Stimulated activated CD8-positive, alpha-beta memory T cell treated with anti-CD3 and anti-CD28 coated beads, Interleukin-12 subunit alpha, Interleukin-12 subunit beta, amount 100 ng/mL, for 4 hours (primary cell): ENCODE data around the gene CNOT3.
A peak's percentile ranks its signal among the peaks of the same experiment; 100 is the strongest.
"Not testable (repeated sequence)": the region's sequence is repeated elsewhere in the genome, so short reads cannot be mapped to it uniquely, and the experiment has no call there.

Experiments
- DNase-seq: peaks from one replicate; pipeline ENCODE4 v3.0.0-alpha.2; 2020; ENCODE audit warnings: low read depth

CNOT3 gene

DNA sequence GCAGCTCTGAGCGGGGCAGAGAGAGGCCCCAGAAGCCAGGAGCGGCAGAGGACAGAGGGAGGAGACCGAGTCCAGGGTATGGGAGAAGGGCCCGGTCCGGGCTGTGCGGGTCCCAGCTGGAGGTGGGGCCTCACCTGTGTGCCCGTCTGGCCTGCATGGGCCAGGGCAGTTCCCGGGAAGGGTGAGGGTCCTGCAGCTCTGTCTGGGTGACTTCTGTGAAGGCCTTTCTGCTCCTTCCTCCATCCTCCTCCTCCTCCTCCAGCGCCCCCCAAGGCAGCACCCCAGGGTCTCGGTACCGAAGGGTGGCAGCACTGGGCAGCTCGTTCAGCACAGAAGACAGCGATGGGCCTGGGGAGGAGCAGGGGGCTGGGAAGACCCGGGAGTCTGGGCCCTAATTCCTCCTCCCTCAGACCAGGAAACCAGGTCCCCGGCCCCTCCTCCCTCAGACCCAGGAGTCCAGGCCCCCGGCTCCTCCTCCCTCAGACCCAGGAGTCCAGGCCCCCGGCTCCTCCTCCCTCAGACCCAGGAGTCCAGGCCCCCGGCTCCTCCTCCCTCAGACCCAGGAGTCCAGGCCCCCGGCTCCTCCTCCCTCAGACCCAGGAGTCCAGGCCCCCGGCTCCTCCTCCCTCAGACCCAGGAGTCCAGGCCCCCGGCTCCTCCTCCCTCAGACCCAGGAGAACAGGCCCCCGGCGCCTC, 34.3 kb downstream of the CNOT3 start:
- DNase-seq, result not testable (repeated sequence)

DNA sequence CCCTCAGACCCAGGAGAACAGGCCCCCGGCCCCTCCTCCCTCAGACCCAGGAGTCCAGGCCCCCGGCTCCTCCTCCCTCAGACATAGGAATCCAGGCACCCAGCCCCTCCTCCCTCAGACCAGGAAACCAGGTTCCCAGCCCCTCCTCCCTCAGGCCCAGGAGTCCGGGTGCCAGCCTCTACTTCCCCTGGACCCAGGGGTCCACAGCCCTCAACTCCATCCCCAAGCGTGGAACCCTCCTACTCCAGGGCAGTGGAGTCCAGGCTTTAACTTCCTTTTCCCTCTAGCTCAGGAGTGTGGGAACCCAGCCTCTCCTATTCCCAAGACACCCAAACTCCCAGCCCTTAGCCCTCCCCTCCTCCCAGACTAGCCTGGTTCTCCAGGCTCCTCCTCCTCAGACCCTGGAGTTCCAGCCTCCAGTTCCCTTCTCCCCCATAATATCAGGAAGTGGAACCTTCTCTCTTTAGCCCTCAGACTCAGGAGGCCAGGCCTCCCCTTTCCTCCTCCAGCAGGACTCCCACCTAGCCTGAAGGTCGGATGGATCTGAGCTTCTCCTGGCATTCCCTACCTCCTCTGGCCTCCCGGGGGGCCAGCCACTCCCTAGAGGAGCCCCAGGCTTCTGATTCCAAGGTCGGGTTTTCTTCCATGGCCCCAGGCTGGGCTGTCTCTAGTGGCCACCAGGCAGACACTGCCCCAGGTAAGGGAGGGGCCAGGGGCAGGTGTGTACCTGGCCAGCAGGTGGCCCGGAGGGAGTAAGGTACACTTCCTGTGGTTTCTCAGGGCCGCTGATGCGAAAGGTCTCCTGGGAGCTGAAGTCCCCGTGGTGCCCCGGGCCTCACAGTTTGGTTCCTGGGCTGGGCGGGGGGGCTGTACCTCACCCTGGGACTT, 35.2 kb downstream of the CNOT3 start, which contains the start of gene TMC4:
Gene TMC4, minus strand, starts transcription at position 690 of the 888 bp plus-strand sequence. Its CDS starts 43 bp downstream, at position 647.
- no peak for DNase-seq

DNA sequence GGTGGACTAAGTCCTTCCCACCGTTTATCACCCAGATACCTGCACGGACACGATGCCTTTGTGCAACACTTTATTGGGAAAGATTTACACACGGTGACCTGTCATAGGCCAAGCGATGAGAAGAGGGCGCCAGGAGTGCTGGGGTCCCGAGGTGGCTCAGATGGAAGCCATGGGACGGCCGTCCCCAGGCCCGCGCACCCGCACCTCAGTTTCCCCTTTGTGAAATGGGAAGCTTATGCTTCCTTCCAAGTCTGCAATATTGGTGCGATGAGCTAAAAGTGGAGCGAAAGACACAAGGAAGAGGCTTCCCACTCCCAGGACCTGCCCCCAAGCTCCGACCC, 35.8 kb downstream of the CNOT3 start:
- no peak for DNase-seq

DNA sequence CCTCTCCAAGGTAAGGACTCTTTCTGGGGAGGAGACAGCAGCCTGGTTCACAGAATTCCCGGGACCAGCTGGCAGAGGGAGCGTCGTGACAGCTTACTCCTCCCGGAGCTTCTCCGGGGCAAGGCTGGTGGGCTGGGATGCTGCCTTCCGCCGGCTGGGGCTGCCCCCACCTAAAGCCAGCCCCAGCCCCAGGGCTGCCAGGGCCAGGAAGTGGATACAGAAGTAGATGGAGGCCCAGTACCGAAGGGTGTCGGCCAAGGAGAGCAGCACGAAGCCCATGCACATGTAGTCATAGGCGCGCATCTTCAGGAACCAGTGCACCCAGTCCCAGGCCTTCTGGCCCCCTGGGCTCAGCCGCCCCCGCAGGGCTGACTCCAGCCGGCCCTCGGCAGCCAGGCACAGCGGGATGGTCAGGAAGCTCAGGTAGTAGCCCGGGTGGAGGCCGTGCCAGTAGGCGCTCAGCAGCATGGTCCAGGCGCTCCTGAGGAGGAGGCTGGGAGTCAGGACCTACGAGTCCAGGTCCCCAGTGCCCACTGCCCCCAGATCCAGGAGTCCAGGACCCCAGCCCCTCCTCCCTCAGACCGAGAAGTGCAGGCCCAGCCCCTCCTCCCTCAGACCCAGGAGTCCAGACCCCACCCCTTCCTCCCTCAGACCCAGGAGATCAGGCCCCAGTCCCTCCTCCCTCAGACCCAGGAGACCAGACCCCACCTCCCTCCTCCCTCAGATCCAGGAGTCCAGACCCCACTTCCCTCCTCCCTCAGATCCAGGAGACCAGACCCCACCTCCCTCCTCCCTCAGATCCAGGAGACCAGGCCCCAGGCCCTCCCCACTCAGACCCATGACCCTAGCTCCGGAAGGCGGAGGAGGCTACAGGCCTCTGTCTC, 36.6 kb downstream of the CNOT3 start:
- DNase-seq, result no peak

DNA sequence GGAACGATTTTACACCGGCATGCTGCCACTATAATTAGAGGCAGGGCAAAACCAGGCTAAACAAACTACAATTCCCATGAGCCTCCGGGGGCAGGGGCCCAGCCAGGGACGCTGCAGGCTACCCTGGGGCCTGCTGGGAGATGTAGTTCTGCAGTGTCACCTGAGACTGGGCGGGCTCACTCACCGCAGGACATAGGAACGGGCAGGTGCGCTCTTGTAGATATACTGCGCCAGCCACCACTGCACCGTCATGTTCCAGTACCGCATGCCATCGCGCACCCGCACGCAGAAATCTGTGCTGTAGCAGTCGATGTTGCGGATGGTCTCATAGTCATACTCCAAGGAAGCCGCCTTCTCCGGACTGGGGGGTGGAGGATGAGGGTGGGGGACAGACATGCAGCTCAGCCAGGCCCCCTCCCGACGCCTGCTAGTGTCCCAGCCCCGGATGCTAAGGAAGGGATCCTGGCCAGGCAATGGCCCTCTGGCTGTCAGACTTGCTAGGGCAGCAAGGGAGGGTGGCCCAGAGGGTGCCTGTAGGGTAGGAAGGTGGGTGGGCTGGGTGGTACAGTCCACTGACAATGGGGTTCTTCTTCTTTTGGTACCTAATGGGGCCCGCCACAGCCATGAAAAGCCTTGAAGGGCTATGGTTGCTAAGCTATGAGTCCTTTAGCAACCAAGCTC, 41.2 kb downstream of the CNOT3 start:
- no peak for DNase-seq

DNA sequence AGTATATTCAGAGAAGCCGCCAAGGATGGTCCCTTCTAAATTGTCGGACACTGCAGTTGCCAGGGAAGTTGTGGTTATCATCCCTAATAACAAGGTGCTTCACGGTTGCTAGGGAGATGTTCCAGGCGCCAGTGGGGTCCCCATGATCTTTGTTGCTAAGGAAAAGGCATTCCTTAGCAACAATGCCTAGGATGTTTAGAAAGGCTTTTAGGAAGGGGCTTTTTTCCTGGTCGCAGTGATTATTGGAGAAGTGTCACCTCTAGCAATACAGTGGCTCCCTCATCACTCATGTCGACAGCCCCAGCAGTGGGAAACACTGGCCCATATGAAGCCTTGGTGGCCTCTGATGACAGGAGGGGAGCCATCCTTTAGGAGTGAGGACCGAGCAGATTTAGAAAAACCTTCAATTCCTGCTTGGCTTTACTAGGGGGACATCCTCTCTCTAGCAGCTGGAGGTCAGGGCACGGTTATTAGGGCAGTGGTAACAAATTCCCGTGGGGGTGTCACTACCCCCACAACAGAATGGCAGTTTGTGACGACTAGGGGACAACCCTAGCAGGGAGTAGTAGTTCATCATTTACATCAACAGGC, 41.8 kb downstream of the CNOT3 start:
- DNase-seq, result no peak

DNA sequence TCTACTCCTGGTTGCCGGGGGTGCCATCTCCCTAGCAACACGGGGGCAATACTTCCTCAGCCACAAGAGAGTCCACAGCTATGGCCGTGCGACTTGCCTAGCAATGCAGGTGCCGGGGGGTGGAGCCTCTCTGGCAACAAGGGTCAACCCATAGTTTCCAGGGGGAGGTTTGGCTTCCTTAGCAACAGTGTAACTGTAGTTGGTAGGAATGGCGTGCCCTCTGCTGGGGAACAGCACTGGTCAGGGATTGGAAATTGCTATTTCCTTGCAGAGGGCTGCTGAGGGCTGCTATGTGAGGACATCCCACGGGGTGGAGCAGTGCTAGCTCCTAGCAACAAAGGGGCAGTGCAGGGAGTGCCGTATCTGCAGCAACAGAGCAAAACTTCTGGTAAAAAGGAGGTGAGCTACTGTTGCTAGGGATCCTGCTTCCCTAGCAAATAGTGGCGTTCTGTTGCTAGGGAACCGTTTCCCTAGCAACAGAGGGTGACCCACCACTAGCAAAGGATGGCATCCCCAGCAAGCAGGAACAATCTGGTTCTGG, 42.4 kb downstream of the CNOT3 start:
- DNase-seq, result no peak

DNA sequence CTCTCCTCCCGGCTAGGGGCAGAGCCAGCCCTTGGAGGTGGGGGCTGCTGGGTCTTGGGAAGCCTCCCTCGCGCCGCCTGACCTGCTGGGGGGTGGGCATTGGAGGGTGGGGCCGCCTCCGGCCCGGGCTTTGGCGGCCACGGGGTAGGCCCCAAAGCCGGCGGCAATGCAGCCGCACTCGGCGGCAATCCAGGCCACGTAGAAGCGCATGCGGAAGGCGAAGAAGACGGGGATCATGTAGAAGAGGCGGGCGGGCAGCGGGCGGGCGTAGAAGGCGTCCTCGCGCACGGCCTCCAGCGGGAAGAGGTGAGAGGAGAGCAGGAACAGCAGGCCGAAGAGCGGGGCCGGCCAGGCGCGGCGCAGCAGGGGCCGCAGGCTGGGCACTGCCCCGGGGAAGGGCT, 43.1 kb downstream of the CNOT3 start:
- no peak for DNase-seq

DNA sequence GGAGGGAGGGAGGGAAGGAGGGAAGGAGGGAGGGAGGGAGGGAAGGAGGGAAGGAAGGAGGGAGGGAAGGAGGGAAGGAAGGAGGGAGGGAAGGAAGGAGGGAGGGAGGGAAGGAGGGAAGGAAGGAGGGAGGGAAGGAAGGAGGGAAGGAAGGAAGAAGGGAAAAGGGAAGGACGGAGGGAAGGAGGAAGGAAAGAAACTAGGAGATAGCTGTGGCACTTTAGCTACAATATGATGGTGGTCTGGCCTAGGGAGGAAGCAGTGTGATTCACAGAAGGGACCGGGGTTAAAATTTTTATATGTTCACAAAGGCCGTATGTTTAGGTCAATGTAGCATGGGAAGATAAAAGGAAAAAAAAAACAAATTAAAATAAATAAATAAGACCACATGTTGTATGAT, 44.3 kb downstream of the CNOT3 start:
- not testable (repeated sequence) for DNase-seq

DNA sequence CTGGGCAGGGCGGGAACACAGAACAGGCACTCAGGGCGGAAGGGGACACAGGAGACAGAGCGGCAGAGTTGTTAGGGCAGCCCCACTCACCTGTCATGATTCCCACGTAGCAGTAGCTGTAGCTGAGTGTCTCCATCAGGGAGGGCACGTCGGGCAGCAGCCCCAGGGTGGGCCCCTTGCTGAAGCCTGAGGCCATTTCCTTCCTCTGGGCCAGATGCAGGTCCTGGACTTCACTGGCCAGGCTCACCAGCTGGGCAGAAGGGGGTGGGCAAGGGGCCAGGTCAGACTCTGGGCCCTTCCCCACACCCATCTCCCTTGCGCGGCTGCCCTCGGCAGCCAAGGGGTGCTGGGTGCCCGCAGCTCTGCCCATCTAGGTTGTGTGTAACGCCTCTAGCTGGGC, 45.9 kb downstream of the CNOT3 start:
- no peak for DNase-seq

DNA sequence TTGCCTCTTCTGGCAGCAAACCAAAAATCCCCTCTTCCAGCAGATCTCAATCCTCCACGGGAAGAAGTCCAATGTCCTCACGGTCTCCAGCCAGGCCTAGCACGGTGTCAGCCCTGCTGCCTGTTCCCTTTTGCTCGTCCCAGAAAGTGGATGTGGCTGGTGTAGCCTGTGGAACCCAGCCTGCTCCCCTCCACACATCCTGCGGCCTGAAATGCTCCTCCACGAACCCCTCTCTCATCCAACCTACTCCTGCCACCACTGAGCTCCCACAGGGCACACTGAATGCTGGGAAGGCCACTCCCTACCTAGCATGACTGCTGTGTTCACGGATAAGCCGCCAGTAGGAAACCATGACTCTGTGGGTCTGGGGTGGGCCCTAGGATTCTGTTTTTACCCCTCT, 48.8 kb downstream of the CNOT3 start:
- DNase-seq, result no peak

DNA sequence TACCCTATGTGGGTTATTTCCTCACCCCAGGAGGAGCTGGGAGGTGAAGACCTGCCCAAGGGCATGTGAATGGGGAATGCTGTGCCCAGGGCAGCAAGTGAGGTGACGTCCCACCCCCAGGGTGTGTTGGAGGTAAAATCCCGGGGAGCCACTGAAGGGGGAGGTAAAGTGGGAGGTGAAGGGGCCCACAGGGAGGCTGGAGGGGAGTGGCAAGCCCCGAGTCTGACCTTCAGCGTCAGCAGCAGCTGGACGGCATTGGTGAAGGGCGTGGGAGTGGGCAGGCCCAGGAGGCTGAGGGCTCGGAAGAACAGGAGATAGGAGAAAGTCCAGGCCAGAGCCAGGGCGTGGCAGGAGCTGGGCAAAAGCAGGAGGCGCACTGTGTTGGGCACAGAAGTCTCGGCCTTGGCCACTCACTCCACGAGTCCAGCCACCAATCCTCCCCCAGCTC, 49.4 kb downstream of the CNOT3 start:
- no peak for DNase-seq

DNA sequence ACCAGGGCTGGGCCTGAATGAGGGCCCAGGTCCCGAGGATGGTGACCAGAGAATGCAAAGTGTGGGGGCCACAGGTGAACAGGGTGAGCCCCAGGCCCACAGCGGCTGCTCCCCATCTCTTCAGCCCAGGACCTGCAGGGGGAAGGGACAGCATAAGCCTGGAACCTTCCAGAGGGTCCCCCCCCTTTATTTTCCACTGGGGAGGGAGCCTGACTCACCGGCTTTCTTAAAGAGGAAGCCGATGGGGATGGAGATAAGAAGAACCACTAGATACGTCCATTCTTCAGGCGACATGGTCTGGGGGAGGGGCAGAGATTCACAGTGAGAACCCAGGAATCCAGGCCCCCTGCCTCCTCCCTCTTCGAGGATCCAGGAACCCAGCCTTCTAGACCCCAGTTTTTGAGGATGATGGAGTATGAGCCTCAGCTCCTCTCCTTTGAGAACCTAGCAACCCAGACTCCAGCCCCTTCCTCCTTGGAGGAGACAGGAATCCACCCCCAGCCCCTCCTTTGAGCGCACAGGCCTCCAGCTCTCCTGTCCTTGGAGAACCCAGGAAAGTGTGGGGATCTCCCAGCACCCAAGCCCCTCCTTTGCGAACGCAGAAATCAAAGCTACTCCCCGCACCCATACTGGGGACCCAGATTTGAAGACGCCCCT, 50.8 kb downstream of the CNOT3 start:
- DNase-seq, result peak; percentile 31

DNA sequence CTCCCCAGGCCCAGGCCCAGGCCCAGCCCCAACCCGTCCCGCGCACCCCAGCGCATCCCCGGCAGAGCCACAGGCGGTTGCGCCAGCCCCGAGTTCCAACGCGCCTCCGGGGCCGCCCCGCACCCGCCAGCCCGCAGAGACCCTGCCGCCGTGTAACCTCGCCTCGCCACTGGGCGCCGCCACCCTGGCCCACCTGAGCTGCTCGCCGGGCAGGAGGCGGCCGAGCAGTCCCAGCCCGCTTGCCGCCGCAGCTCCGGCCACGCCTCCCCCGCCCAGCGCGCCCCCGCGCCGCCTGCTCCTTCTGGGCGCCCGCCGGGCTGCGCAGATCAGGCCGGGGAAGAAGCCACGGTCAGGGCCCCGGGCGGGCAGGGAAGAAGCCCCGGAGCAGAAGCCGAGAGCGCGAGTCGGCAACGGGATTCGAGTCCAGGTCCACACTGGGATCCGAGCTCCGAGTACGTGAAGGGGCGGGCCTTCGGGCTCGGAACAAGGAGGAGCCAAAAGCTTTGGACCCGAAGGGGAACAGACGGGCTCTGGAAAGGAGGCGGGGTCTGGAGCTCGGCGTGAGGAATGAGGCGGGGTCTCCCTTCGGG, 51.7 kb downstream of the CNOT3 start, which contains the start of gene MBOAT7:
Gene MBOAT7, minus strand, starts transcription at position 436 of the 590 bp plus-strand sequence. CDS start 1,072 bp downstream, outside the sequence.
- no peak for DNase-seq

DNA sequence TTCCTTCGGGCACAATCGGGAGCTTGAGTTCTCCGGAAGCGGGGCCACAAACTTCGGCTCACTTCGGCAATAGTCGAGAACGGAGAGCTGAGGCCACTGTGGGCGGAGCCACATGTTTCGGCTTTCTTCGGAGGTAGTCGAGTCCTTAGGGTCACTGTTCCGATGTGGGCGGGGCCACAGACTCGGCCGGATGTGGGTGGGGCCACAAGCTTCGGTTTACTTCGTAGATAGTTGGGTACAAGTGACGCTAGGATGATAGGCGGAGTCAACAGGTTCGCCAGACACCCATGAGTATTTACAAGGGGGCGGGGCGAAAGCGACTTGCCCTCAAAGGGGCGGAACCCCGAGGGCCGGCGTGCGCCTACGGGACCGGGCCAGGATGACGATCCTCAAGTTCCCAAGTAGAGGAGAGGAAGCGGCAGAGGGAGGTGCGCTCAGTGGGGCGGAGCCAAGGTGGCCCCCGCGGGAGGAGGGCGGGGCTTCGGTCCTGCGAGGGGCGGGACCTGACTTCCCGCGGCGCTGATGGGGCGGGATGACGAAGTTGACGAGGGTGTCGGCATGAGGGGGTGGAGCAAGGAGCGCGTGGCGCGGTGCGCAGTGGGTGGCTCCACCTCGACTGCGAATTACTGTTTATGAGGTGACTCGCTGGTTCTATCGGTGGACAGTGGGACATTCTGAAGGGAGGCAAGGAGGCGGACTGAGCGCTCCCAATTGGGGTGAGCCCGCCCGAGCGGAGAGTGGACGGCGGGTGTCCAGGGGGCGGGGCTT, 52.4 kb downstream of the CNOT3 start:
- peak; percentile 99 for DNase-seq

DNA sequence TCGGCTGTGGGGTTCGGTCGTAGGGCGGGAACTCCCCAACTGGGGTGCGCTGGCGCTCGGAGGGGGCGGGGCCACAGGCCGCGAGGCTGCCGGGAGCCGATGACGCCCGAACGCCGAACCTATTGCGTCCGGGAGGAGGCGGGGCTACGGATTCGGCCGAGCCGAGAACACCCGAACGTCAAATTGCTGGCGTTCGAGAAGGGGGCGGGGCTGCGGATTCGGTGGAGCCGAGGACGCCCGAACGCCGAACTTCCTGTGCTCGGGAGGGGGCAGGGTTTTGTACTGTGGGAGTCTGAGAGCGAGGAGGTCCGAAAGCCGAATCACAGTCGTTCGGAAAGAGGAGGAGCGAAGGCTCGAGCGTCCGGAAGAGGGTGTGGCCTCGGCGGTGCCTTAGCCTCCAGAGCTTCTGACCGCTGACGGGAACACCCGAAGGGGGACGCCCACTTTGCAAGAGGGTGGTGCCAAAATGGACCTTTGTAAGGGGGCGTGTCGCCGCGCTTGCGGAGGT, 53.0 kb downstream of the CNOT3 start:
- DNase-seq, result peak; percentile 100

DNA sequence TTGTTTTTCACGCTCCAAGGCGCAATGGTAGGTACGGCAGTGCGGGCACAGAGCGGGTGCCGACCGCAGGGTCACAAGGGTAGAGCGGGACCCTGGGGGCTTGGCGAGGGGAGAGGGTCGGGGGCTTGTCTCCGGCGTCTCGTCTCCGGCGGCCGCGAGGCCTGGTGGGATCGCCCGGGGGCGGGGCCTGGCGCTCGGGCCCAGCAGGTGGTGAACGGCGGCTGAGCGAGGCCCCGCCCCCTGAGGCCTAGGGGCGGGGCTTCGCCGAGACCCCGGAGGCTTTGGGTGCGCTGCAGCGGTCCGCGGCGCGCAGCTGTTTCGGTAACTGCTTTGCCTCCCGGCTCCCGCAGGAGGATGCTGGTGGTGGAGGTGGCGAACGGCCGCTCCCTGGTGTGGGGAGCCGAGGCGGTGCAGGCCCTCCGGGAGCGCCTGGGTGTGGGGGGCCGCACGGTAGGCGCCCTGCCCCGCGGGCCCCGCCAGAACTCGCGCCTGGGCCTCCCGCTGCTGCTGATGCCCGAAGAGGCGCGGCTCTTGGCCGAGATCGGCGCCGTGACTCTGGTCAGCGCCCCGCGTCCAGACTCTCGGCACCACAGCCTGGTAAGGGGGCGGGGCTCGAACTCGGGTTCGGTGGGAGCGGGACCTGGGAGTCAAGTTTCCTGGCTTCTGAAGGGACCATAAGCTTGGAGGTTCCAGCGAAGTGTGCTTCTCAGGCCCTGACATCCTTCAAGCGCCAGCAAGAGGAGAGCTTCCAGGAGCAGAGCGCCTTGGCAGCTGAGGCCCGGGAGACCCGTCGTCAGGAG, 53.6 kb downstream of the CNOT3 start, which contains the start of gene TSEN34:
Gene TSEN34, plus strand, starts transcription at position 298 of the 800 bp plus-strand sequence. Its CDS starts 57 bp downstream, at position 355.
- peak; percentile 85 for DNase-seq
